AG10803 (cell line): ENCODE results near the gene LRCH1.

ENCODE experiments used
- DNase-seq: peaks from one replicate; pipeline ENCODE4 v3.0.0; 2010; ENCODE audit warnings: low read depth
- H3K4me3 ChIP-seq: 2 replicates; pipeline ENCODE4 v1.5.1; 2011; ENCODE audit warnings: mild to moderate bottlenecking, low read length, control low read depth
- CTCF ChIP-seq: conservative IDR thresholded peaks from 2 replicates; pipeline ENCODE4 v1.5.1; 2011; ENCODE audit warnings: mild to moderate bottlenecking, low read length, control low read depth, inconsistent platforms

Gene LRCH1

GRCh38 chr13:46778890-46779289 is 225.9 kb downstream of the LRCH1 start:
- H3K4me3 ChIP-seq, result no peak overlapping the region
- TF ChIP-seq CTCF, result no peak
- DNase-seq, result peak; percentile 64

- DNase-seq, result no peak
- TF ChIP-seq CTCF, result no peak
- H3K4me3 ChIP-seq, result no peak overlapping the region
Measured at GRCh38 chr13:46782066-46782465, 229.1 kb downstream of the LRCH1 start.

- no peak overlapping the region for H3K4me3 ChIP-seq
- DNase-seq, result no peak
Measured at GRCh38 chr13:46782691-46783090, 229.7 kb downstream of the LRCH1 start.

GRCh38 chr13:46783504-46783903 is 230.5 kb downstream of the LRCH1 start:
- H3K4me3 ChIP-seq, result no peak overlapping the region
- TF ChIP-seq CTCF, result no peak

More at GRCh38 chr13:46782691-46783090, 229.7 kb downstream of the LRCH1 start:
- no peak for TF ChIP-seq CTCF

GRCh38 chr13:46795321-46795720 is 242.4 kb downstream of the LRCH1 start:
- DNase-seq, result no peak
- TF ChIP-seq CTCF, result no peak
- H3K4me3 ChIP-seq, result no peak overlapping the region

More at GRCh38 chr13:46783504-46783903, 230.5 kb downstream of the LRCH1 start:
- DNase-seq, result no peak

GRCh38 chr13:46796129-46796514 is 243.2 kb downstream of the LRCH1 start:
- peak overlapping the region; percentile 94 for H3K4me3 ChIP-seq
- no peak for TF ChIP-seq CTCF
- DNase-seq, result no peak

- H3K4me3 ChIP-seq, result peak within 1 kb of the TSS; percentile 94
- TF ChIP-seq CTCF, result no peak
- DNase-seq, result peak; percentile 91
Measured at GRCh38 chr13:46796515-46797474, 243.8 kb downstream of the LRCH1 start, which contains the start of gene ESD. ESD (minus strand) TSS chr13:46797161; CDS start chr13:46791413, 5,748 bp downstream.
